SKM-1 (cell line): Measurements from ENCODE around the gene CASKIN2.

Experiments used
- DNase-seq: peaks from one replicate; lab custom pipeline; 2025; ENCODE audit not compliant: unreplicated experiment; lab: John Stamatoyannopoulos, UW

CASKIN2 gene

GRCh38 chr17:75515496-75516254, at the start of gene CASKIN2:
CASKIN2 (minus strand) TSS chr17:75515537; CDS start chr17:75513804, 1,733 bp downstream.
- peak; percentile 62 for DNase-seq

GRCh38 chr17:75565066-75565465, 49.7 kb upstream of the CASKIN2 start:
- no peak for DNase-seq

GRCh38 chr17:75564195-75564594, 48.9 kb upstream of the CASKIN2 start:
- no peak for DNase-seq

GRCh38 chr17:75563063-75563758, 47.9 kb upstream of the CASKIN2 start:
- no peak for DNase-seq

- no peak for DNase-seq
Measured at GRCh38 chr17:75561927-75562603, 46.7 kb upstream of the CASKIN2 start.

GRCh38 chr17:75559958-75560533, 44.7 kb upstream of the CASKIN2 start:
- DNase-seq = no peak

- no peak for DNase-seq
Measured at GRCh38 chr17:75558666-75559530, 43.6 kb upstream of the CASKIN2 start.

GRCh38 chr17:75557852-75558665, 42.7 kb upstream of the CASKIN2 start:
- no peak for DNase-seq

- no peak for DNase-seq
Measured at GRCh38 chr17:75557075-75557851, 41.9 kb upstream of the CASKIN2 start.

- DNase-seq = no peak
Measured at GRCh38 chr17:75555679-75556153, 40.4 kb upstream of the CASKIN2 start.

GRCh38 chr17:75553295-75554110, 38.2 kb upstream of the CASKIN2 start:
- peak; percentile 31 for DNase-seq

GRCh38 chr17:75552425-75553294, 37.3 kb upstream of the CASKIN2 start:
- DNase-seq = no peak

- no peak for DNase-seq
Measured at GRCh38 chr17:75551266-75551665, 35.9 kb upstream of the CASKIN2 start.

GRCh38 chr17:75550139-75550465, 34.8 kb upstream of the CASKIN2 start:
- no peak for DNase-seq

- no peak for DNase-seq
Measured at GRCh38 chr17:75549246-75550138, 34.2 kb upstream of the CASKIN2 start.

- no peak for DNase-seq
Measured at GRCh38 chr17:75548813-75549212, 33.5 kb upstream of the CASKIN2 start.
